ENCODE data around the gene HS3ST4. TPM values are rescaled to one million over a fixed set of nuclear protein-coding genes. Genes with fewer than 3 reads are reported as not detected.

The HS3ST4 gene
- polyA plus RNA-seq, 1 experiment, result not detected

DNA sequence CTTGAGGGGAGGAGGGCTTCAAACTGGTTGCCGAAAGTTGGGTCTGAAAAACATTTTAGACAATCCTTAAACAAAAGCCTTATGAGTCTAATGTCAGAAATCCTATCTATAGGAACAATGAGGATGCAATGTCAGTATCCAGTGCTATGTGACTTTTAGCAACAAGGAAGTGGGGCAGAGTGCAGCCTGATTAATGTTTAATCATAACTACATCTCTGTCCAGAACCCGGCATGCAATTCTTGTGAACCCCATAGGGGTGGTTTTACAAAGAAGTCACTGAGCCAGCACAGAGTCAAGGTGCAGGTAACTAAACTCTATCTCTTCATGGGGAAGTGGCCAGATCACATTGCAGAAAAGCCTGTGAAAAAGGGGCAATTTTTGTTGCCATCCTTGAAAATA is 267.5 kb downstream of the HS3ST4 start:
- DNase-seq (ENCODE audit: low read depth), result no peak
- TF ChIP-seq, protein P1, sequence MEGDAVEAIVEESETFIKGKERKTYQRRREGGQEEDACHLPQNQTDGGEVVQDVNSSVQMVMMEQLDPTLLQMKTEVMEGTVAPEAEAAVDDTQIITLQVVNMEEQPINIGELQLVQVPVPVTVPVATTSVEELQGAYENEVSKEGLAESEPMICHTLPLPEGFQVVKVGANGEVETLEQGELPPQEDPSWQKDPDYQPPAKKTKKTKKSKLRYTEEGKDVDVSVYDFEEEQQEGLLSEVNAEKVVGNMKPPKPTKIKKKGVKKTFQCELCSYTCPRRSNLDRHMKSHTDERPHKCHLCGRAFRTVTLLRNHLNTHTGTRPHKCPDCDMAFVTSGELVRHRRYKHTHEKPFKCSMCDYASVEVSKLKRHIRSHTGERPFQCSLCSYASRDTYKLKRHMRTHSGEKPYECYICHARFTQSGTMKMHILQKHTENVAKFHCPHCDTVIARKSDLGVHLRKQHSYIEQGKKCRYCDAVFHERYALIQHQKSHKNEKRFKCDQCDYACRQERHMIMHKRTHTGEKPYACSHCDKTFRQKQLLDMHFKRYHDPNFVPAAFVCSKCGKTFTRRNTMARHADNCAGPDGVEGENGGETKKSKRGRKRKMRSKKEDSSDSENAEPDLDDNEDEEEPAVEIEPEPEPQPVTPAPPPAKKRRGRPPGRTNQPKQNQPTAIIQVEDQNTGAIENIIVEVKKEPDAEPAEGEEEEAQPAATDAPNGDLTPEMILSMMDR (IDR thresholded peaks at IDR 0.05; ENCODE audit: insufficient read depth, low read depth, low read length), result no peak
- Histone ChIP-seq H3K36me3 (ENCODE audit: control insufficient read depth, insufficient read depth, low read length) (no peaks in the 10 kb centered on the region), H3K27me3 (ENCODE audit: control insufficient read depth, insufficient read depth, low read length) (no peaks in the 10 kb centered on the region), H3K4me3 (ENCODE audit: low read depth, low read length) (no peak overlapping the region)
- POLR2A ChIA-PET, result no interaction called here
- CTCF ChIA-PET, result no interaction called here

DNA sequence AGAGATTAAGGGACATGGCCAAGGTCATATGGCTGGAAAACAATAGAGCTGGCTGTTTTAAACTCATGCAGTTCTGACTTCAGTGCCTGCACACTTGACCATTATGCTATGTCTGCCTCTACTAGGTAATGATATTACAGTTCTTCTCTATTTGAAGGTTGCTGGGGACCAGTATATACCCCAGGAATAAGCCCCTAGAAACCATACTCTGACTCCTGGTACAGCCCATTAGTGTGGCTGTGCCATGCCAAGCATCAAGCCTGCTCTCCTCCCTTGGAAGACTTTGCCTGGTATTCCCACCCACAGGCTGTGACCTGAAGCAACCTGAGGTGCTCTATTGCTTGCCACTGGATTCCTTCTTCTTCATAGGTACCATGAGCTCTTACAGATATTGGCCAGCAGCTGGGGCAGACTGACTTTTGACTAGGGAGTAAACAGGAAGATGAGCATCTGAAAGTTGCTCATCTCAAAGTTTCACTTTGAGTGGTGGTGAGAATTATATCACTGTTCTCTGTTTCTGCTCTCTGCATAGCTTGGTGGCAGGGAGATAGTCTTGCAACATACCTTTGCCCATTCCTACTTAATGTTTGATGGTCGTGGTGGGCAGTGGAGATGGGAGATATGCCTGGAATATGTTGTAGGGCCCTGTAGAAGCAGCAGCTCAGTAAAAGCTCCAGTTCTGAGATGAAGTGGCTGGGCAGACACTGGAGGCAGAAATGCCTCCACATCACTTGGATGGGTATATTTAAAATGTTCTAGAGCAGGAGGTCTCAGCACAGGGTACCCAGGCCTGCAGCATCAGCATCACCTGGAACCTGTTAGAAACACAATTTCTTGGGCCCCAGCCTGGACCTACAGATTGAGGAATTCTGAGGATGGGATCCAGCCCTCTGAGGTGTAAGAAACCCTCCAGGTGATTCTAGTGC is 274.7 kb downstream of the HS3ST4 start:
- TF ChIP-seq, protein P1 (IDR thresholded peaks at IDR 0.05; ENCODE audit: insufficient read depth, low read depth, low read length), result no peak
- Histone ChIP-seq H3K4me3 (ENCODE audit: low read depth, low read length) (no peak overlapping the region), H3K36me3 (ENCODE audit: control insufficient read depth, insufficient read depth, low read length) (no peaks in the 10 kb centered on the region), H3K27me3 (ENCODE audit: control insufficient read depth, insufficient read depth, low read length) (no peaks in the 10 kb centered on the region)
- CTCF ChIA-PET, result no interaction called here
- POLR2A ChIA-PET, result no interaction called here
- no peak for DNase-seq (ENCODE audit: low read depth)

DNA sequence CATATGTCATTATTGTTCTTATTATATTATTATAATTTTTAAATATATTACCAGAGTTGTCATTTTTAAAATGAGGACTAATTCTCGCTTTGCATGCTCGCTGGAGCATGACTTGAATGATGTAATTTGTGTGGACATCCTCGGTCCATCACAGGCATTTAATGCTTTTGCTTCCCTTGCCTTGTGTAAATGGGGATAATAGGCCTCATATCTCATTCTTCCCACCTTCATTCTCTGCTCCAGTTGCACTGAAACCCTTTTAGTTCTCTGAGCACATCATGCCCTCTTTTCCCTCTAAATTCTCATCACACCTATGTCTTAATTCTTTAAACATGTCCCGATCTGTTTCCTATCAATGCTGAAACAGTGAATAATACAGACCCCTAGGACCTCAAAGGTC is 285.4 kb downstream of the HS3ST4 start:
- POLR2A ChIA-PET, result no interaction called here
- CTCF ChIA-PET, result no interaction called here
- Histone ChIP-seq H3K4me3 (ENCODE audit: low read depth, low read length) (no peak overlapping the region), H3K27me3 (ENCODE audit: control insufficient read depth, insufficient read depth, low read length) (no peaks in the 10 kb centered on the region), H3K36me3 (ENCODE audit: control insufficient read depth, insufficient read depth, low read length) (no peaks in the 10 kb centered on the region)
- DNase-seq (ENCODE audit: low read depth), result no peak
- TF ChIP-seq, protein P1 (IDR thresholded peaks at IDR 0.05; ENCODE audit: insufficient read depth, low read depth, low read length), result no peak

DNA sequence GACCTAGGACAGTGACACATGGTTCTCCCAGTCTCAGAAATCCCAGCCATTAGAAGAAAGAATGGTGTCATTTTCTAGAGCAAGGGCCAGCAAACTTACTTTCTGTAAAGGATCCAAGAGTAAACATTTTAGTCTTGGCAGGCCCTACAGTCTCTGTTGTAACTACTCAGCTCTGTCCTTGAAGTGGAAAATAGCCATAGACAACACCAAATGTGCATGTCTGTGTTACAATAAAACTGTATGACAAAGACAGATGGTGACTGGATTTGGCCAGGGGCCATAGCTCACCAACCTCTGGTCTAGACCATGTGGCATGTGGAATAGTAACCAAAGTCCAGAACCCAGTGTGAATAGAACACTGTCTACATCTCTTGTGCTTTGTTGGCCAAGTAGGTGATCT is 286.5 kb downstream of the HS3ST4 start:
- CTCF ChIA-PET, result no interaction called here
- POLR2A ChIA-PET, result no interaction called here
- no peak for DNase-seq (ENCODE audit: low read depth)

DNA sequence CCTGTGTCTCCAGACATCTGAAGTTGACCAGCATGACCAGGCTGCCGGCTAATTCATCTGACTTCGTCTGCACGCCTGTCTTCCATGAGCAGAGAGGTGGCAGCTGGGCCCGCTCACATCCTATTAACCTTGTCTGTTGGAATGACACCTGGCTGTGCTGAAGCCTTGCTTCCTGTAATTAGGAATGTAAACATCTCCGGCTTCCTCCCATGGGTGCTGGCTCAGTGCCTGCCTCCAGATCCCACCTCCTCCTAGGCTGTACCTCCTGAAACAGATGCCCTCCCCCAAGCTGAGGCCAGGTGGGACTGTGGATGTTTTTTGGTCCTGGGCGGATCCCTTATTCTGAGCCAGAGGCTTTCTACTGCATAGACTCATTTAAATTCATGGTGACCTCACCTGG is 296.3 kb downstream of the HS3ST4 start:
- TF ChIP-seq, protein P1 (IDR thresholded peaks at IDR 0.05; ENCODE audit: insufficient read depth, low read depth, low read length), result no peak
- ChIA-PET POLR2A (no interaction called here), CTCF (no interaction called here)
- Histone ChIP-seq H3K27me3 (ENCODE audit: control insufficient read depth, insufficient read depth, low read length) (no peaks in the 10 kb centered on the region), H3K4me3 (ENCODE audit: low read depth, low read length) (no peak overlapping the region), H3K36me3 (ENCODE audit: control insufficient read depth, insufficient read depth, low read length) (no peaks in the 10 kb centered on the region)
- no peak for DNase-seq (ENCODE audit: low read depth)

More for the DNA sequence above, 286.5 kb downstream of the HS3ST4 start:
- Histone ChIP-seq H3K27me3 (ENCODE audit: control insufficient read depth, insufficient read depth, low read length) (no peaks in the 10 kb centered on the region), H3K4me3 (ENCODE audit: low read depth, low read length) (no peak overlapping the region), H3K36me3 (ENCODE audit: control insufficient read depth, insufficient read depth, low read length) (no peaks in the 10 kb centered on the region)
- TF ChIP-seq, protein P1 (IDR thresholded peaks at IDR 0.05; ENCODE audit: insufficient read depth, low read depth, low read length), result no peak

All from BJ (cell line).